Stimulated activated CD8-positive, alpha-beta memory T cell treated with anti-CD3 and anti-CD28 coated beads, Interleukin-12 subunit alpha, Interleukin-12 subunit beta, amount 100 ng/mL, for 1 hour (primary cell): ENCODE measurements around the gene TBL3.
A peak's percentile ranks its signal among the peaks of the same experiment; 100 is the strongest.

Experiments used
- DNase-seq: peaks from one replicate; pipeline ENCODE4 v3.0.0-alpha.2; 2020; ENCODE audit warnings: low read depth

Gene TBL3

GRCh38 chr16:1982991-1983543, 11.2 kb downstream of the TBL3 start:
- no peak for DNase-seq

GRCh38 chr16:1983544-1984346, 11.9 kb downstream of the TBL3 start, which contains the start of gene GFER:
GFER (plus strand) TSS chr16:1984193; CDS start chr16:1984219, 26 bp downstream.
- DNase-seq, result no peak

GRCh38 chr16:1984347-1985225, 12.7 kb downstream of the TBL3 start:
- no peak for DNase-seq

GRCh38 chr16:1985466-1986150, 13.8 kb downstream of the TBL3 start:
- DNase-seq, result no peak

- DNase-seq, result no peak
Measured at GRCh38 chr16:1987198-1987597, 15.3 kb downstream of the TBL3 start.

- no peak for DNase-seq
Measured at GRCh38 chr16:1989209-1990100, 17.6 kb downstream of the TBL3 start, which contains the start of gene SYNGR3. SYNGR3 (plus strand) TSS chr16:1989970; CDS start chr16:1990103, 133 bp downstream.

GRCh38 chr16:1990101-1990350, 18.2 kb downstream of the TBL3 start:
- DNase-seq, result no peak

GRCh38 chr16:1990351-1991134, 18.7 kb downstream of the TBL3 start:
- no peak for DNase-seq

- DNase-seq, result no peak
Measured at GRCh38 chr16:1991135-1991551, 19.3 kb downstream of the TBL3 start.

- no peak for DNase-seq
Measured at GRCh38 chr16:1991588-1991947, 19.7 kb downstream of the TBL3 start.

- DNase-seq, result peak; percentile 96
Measured at GRCh38 chr16:1991948-1992703, 20.3 kb downstream of the TBL3 start.

- no peak for DNase-seq
Measured at GRCh38 chr16:1992704-1993317, 21.0 kb downstream of the TBL3 start.

GRCh38 chr16:1993731-1994131, 21.9 kb downstream of the TBL3 start:
- no peak for DNase-seq

- no peak for DNase-seq
Measured at GRCh38 chr16:1997494-1998359, 25.9 kb downstream of the TBL3 start.

GRCh38 chr16:1998360-1998835, 26.5 kb downstream of the TBL3 start:
- no peak for DNase-seq

- no peak for DNase-seq
Measured at GRCh38 chr16:1998852-1999801, 27.3 kb downstream of the TBL3 start.
